ENCODE measurements around the gene ATP5F1D.

- TF ChIP-seq POLR2A (IDR thresholded peaks at IDR 0.05; ENCODE audit: low read length) (no peak), GATA1 (IDR thresholded peaks at IDR 0.05; ENCODE audit: low read depth, low read length) (no peak)
Measured at GRCh38 chr19:1220477-1220930, 21.0 kb upstream of the ATP5F1D start.

All from erythroblast (primary cell).